ENCODE results near the gene FMO3.

- TF ChIP-seq CTCF (IDR thresholded peaks at IDR 0.05; ENCODE audit: insufficient read depth, low read length, poor library complexity, severe bottlenecking) (no peak), EZH2phosphoT487 (conservative IDR thresholded peaks at IDR 0.05; ENCODE audit: low read length) (no peak)
Measured at GRCh38 chr1:171138980-171139379, 48.3 kb downstream of the FMO3 start.
